H1 (cell line): ENCODE measurements around the gene PLPP7. TPM values are rescaled to one million over a fixed set of nuclear protein-coding genes. Genes with fewer than 3 reads are reported as not detected.

Experiments used
- CBX8 ChIP-seq: fragments of 300-800, 300-1000 bp; sonication (generic); IDR thresholded peaks from 2 replicates; pipeline ENCODE4 v1.7.1; 2016; ENCODE audit warnings: low read depth, low read length, borderline replicate concordance
- GTF2F1 ChIP-seq: IDR thresholded peaks from 2 replicates; pipeline ENCODE4 v1.6.1; 2012; ENCODE audit warnings: low read depth, low read length, improper control_type of control experiment, borderline replicate concordance
- KDM1A ChIP-seq: fragments of 200-600, 300-600 bp; sonication (generic); IDR thresholded peaks from 2 replicates; pipeline ENCODE4 v1.7.1; 2016; ENCODE audit warnings: mild to moderate bottlenecking, low read length, borderline replicate concordance
- KDM5A ChIP-seq: fragments of 200-600 bp; IDR thresholded peaks from 2 replicates; pipeline ENCODE4 v1.7.1; 2012; ENCODE audit warnings: mild to moderate bottlenecking, low read length, inconsistent platforms, mixed read lengths
- POU5F1 ChIP-seq: IDR thresholded peaks from 2 replicates; pipeline ENCODE4 v1.6.1; 2011; ENCODE audit warnings: low read depth, mild to moderate bottlenecking, low read length, moderate library complexity
- RNF2 ChIP-seq: fragments of 200-900, 300-1000 bp; sonication (generic); IDR thresholded peaks from 2 replicates; pipeline ENCODE4 v1.7.1; 2016; ENCODE audit warnings: borderline replicate concordance, low read depth, mild to moderate bottlenecking, antibody characterized with exemption, low read length; ENCODE audit not compliant: poor library complexity, severe bottlenecking; ENCODE audit errors: missing control alignments
- polyA plus RNA-seq, 7 experiments: library from polyadenylated mRNA; depleted of rRNA in 3 of 7; stranded (reverse) in 5 of 7; unstranded in 2 of 7; fragments of >200 nt in 5 of 7; fragments of 200-250 nt in 2 of 7; gene quantifications; 1 replicate in 5 of 7; 2 replicates in 1 of 7; 4 replicates in 1 of 7; pipeline versions ENCODE4 v1.2.1 to v1.2.3, GENCODE V29; 2011 to 2013; ENCODE audit warnings: missing spikeins in 2 of 7, mixed read lengths in 2 of 7
- total RNA-seq: library from RNA; stranded (reverse); fragmentation: NEBNext Ultra II Directional; extraction: Animal tissue kit (Norgen Biotek cat#: 25700); gene quantifications from 2 replicates; pipeline ENCODE4 v1.2.1, GENCODE V29; 2021
- TF ChIP-seq, protein P1 (sequence below): fragments of 300-600 bp; sonication (generic); IDR thresholded peaks from 2 replicates; pipeline ENCODE4 v1.7.1; 2012; ENCODE audit warnings: low read length, moderate library complexity, mild to moderate bottlenecking, inconsistent platforms; ENCODE audit not compliant: insufficient replicate concordance
- TF ChIP-seq, protein P2 (sequence below): IDR thresholded peaks from 2 replicates; pipeline ENCODE4 v1.6.1; 2012; ENCODE audit warnings: inconsistent platforms
- TF ChIP-seq, protein P3 (sequence below): IDR thresholded peaks from 2 replicates; pipeline ENCODE4 v1.6.1; 2012; ENCODE audit warnings: low read length, inconsistent platforms

Gene PLPP7
- total and polyA plus RNA-seq, 2 of the 8 experiments (the other 6 are each of a cell fraction or from before 2014, with no cell fraction given) = 3.4 to 3.9 TPM

DNA sequence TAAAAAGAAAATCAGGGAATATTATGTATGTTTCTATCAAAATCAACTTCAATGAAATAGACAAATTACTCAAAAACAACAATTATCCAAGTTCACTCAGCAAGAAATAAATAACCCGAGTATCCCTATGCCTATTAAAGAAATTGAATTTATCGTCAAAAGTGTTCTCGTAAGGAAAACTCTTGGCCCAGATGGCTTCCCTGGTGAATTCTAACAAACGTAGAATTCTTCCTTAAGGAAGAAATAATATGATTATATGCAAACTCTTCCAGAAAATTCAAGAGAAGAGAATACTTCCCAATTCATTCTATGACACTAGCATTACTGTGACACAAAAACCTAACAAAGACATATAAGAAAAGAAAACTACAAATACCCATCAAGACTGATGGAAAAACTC, 42.9 kb upstream of the PLPP7 start (continued):
- TF ChIP-seq, protein P1, sequence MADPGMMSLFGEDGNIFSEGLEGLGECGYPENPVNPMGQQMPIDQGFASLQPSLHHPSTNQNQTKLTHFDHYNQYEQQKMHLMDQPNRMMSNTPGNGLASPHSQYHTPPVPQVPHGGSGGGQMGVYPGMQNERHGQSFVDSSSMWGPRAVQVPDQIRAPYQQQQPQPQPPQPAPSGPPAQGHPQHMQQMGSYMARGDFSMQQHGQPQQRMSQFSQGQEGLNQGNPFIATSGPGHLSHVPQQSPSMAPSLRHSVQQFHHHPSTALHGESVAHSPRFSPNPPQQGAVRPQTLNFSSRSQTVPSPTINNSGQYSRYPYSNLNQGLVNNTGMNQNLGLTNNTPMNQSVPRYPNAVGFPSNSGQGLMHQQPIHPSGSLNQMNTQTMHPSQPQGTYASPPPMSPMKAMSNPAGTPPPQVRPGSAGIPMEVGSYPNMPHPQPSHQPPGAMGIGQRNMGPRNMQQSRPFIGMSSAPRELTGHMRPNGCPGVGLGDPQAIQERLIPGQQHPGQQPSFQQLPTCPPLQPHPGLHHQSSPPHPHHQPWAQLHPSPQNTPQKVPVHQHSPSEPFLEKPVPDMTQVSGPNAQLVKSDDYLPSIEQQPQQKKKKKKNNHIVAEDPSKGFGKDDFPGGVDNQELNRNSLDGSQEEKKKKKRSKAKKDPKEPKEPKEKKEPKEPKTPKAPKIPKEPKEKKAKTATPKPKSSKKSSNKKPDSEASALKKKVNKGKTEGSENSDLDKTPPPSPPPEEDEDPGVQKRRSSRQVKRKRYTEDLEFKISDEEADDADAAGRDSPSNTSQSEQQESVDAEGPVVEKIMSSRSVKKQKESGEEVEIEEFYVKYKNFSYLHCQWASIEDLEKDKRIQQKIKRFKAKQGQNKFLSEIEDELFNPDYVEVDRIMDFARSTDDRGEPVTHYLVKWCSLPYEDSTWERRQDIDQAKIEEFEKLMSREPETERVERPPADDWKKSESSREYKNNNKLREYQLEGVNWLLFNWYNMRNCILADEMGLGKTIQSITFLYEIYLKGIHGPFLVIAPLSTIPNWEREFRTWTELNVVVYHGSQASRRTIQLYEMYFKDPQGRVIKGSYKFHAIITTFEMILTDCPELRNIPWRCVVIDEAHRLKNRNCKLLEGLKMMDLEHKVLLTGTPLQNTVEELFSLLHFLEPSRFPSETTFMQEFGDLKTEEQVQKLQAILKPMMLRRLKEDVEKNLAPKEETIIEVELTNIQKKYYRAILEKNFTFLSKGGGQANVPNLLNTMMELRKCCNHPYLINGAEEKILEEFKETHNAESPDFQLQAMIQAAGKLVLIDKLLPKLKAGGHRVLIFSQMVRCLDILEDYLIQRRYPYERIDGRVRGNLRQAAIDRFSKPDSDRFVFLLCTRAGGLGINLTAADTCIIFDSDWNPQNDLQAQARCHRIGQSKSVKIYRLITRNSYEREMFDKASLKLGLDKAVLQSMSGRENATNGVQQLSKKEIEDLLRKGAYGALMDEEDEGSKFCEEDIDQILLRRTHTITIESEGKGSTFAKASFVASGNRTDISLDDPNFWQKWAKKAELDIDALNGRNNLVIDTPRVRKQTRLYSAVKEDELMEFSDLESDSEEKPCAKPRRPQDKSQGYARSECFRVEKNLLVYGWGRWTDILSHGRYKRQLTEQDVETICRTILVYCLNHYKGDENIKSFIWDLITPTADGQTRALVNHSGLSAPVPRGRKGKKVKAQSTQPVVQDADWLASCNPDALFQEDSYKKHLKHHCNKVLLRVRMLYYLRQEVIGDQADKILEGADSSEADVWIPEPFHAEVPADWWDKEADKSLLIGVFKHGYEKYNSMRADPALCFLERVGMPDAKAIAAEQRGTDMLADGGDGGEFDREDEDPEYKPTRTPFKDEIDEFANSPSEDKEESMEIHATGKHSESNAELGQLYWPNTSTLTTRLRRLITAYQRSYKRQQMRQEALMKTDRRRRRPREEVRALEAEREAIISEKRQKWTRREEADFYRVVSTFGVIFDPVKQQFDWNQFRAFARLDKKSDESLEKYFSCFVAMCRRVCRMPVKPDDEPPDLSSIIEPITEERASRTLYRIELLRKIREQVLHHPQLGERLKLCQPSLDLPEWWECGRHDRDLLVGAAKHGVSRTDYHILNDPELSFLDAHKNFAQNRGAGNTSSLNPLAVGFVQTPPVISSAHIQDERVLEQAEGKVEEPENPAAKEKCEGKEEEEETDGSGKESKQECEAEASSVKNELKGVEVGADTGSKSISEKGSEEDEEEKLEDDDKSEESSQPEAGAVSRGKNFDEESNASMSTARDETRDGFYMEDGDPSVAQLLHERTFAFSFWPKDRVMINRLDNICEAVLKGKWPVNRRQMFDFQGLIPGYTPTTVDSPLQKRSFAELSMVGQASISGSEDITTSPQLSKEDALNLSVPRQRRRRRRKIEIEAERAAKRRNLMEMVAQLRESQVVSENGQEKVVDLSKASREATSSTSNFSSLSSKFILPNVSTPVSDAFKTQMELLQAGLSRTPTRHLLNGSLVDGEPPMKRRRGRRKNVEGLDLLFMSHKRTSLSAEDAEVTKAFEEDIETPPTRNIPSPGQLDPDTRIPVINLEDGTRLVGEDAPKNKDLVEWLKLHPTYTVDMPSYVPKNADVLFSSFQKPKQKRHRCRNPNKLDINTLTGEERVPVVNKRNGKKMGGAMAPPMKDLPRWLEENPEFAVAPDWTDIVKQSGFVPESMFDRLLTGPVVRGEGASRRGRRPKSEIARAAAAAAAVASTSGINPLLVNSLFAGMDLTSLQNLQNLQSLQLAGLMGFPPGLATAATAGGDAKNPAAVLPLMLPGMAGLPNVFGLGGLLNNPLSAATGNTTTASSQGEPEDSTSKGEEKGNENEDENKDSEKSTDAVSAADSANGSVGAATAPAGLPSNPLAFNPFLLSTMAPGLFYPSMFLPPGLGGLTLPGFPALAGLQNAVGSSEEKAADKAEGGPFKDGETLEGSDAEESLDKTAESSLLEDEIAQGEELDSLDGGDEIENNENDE = no peak
- no peak for TF ChIP-seq KDM5A
- TF ChIP-seq, protein P2, sequence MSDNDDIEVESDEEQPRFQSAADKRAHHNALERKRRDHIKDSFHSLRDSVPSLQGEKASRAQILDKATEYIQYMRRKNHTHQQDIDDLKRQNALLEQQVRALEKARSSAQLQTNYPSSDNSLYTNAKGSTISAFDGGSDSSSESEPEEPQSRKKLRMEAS = no peak
- no peak for TF ChIP-seq RNF2
- TF ChIP-seq, protein P3, sequence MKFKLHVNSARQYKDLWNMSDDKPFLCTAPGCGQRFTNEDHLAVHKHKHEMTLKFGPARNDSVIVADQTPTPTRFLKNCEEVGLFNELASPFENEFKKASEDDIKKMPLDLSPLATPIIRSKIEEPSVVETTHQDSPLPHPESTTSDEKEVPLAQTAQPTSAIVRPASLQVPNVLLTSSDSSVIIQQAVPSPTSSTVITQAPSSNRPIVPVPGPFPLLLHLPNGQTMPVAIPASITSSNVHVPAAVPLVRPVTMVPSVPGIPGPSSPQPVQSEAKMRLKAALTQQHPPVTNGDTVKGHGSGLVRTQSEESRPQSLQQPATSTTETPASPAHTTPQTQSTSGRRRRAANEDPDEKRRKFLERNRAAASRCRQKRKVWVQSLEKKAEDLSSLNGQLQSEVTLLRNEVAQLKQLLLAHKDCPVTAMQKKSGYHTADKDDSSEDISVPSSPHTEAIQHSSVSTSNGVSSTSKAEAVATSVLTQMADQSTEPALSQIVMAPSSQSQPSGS = no peak
- TF ChIP-seq GTF2F1 = no peak
- no peak for TF ChIP-seq CBX8
- TF ChIP-seq POU5F1 = no peak
- no peak for TF ChIP-seq KDM1A
